GM11168 (cell line): ENCODE data around the gene RSPH9.
"Not testable (repeated sequence)": the region's sequence is repeated elsewhere in the genome, so short reads cannot be mapped to it uniquely, and the experiment has no call there.

Experiments
- in situ Hi-C: fragments of 300-500 bp; cut with MboI; formaldehyde crosslinking; loops from one replicate; pipeline ENCODE4 v1.12.0; 2022; ENCODE audit warnings: low sequenced_read_pairs; ENCODE audit not compliant: unreplicated experiment

The RSPH9 gene

GRCh38 chr6:43680308-43681200 is 35.7 kb downstream of the RSPH9 start:
- in situ Hi-C loops: no loop called here

- in situ Hi-C loops: no loop called here
These were observed 36.5 kb downstream of the RSPH9 start for GRCh38 chr6:43681303-43681702.

- in situ Hi-C loops: no loop called here
These were observed 38.0 kb downstream of the RSPH9 start for GRCh38 chr6:43682724-43683429.

- in situ Hi-C loops: no loop called here
These were observed 39.0 kb downstream of the RSPH9 start for GRCh38 chr6:43683708-43684455.

- in situ Hi-C loops: no loop called here
These were observed 42.2 kb downstream of the RSPH9 start for GRCh38 chr6:43687079-43687436.

GRCh38 chr6:43687437-43688347 is 42.9 kb downstream of the RSPH9 start, which contains the start of gene MRPS18A:
Gene MRPS18A (minus strand): TSS chr6:43687791. CDS start chr6:43687779, 12 bp downstream.
- in situ Hi-C loops: no loop called here

- in situ Hi-C loops: no loop called here
These were observed 44.6 kb downstream of the RSPH9 start for GRCh38 chr6:43689421-43689820.

GRCh38 chr6:43695215-43695966 is 50.6 kb downstream of the RSPH9 start:
- in situ Hi-C loops: no loop called here

GRCh38 chr6:43695967-43696291 is 51.1 kb downstream of the RSPH9 start:
- in situ Hi-C loops: no loop called here

- in situ Hi-C loops: no loop called here
These were observed 52.6 kb downstream of the RSPH9 start for GRCh38 chr6:43697421-43697820.

GRCh38 chr6:43698584-43699349 is 53.9 kb downstream of the RSPH9 start:
- in situ Hi-C loops: no loop called here

- in situ Hi-C loops: no loop called here
These were observed 54.8 kb downstream of the RSPH9 start for GRCh38 chr6:43699564-43700186.

GRCh38 chr6:43700939-43701560 is 56.2 kb downstream of the RSPH9 start:
- in situ Hi-C loops: not testable (repeated sequence)

- in situ Hi-C loops: no loop called here
These were observed 57.3 kb downstream of the RSPH9 start for GRCh38 chr6:43702171-43702533.

GRCh38 chr6:43702534-43703440 is 58.0 kb downstream of the RSPH9 start:
- in situ Hi-C loops: no loop called here

- in situ Hi-C loops: no loop called here
These were observed 58.9 kb downstream of the RSPH9 start for GRCh38 chr6:43703512-43704429.
